HL-60 (cell line): Measurements from ENCODE around the gene C9orf72.

Experiments
- DNase-seq, 2 experiments: peaks; one replicate each; pipeline ENCODE4 v3.0.0-alpha.2; 2010 to 2020; ENCODE audit warnings: low read depth in 1 of 2, low spot score in 1 of 2
- H3K27ac ChIP-seq: fragments of 250-450 bp; sonication (Bioruptor Pico); replicated peaks from 2 replicates; pipeline ENCODE4 v1.5.1; 2020; ENCODE audit warnings: mild to moderate bottlenecking, moderate library complexity
- H3K27me3 ChIP-seq: fragments of 250-450 bp; sonication (Bioruptor Pico); 2 replicates; pipeline ENCODE4 v1.5.1; 2021; ENCODE audit warnings: mild to moderate bottlenecking, moderate library complexity; ENCODE audit not compliant: insufficient read depth, poor library complexity, severe bottlenecking
- H3K4me3 ChIP-seq: replicated peaks from 2 replicates; pipeline ENCODE4 v1.5.1; 2011; ENCODE audit warnings: mild to moderate bottlenecking, control low read depth, low read length; ENCODE audit not compliant: insufficient read depth
- GABPA ChIP-seq: IDR thresholded peaks from 2 replicates; pipeline ENCODE4 v1.6.1; 2012; ENCODE audit warnings: low read depth
- POLR2AphosphoS5 ChIP-seq: IDR thresholded peaks from 2 replicates; pipeline ENCODE4 v1.6.1; 2012; ENCODE audit warnings: low read depth
- SPI1 ChIP-seq: IDR thresholded peaks from 2 replicates; pipeline ENCODE4 v1.6.1; 2012; ENCODE audit warnings: low read depth, mild to moderate bottlenecking, borderline replicate concordance
- TF ChIP-seq, protein P1 (sequence below): IDR thresholded peaks from 2 replicates; pipeline ENCODE4 v1.6.1; 2012; ENCODE audit warnings: low read depth; ENCODE audit not compliant: insufficient replicate concordance
- TF ChIP-seq, protein P2 (sequence below): IDR thresholded peaks from one replicate; pipeline ENCODE4 v1.5.1; 2011; ENCODE audit warnings: low read length, control low read depth, inconsistent platforms; ENCODE audit not compliant: insufficient read depth

Gene C9orf72

DNA sequence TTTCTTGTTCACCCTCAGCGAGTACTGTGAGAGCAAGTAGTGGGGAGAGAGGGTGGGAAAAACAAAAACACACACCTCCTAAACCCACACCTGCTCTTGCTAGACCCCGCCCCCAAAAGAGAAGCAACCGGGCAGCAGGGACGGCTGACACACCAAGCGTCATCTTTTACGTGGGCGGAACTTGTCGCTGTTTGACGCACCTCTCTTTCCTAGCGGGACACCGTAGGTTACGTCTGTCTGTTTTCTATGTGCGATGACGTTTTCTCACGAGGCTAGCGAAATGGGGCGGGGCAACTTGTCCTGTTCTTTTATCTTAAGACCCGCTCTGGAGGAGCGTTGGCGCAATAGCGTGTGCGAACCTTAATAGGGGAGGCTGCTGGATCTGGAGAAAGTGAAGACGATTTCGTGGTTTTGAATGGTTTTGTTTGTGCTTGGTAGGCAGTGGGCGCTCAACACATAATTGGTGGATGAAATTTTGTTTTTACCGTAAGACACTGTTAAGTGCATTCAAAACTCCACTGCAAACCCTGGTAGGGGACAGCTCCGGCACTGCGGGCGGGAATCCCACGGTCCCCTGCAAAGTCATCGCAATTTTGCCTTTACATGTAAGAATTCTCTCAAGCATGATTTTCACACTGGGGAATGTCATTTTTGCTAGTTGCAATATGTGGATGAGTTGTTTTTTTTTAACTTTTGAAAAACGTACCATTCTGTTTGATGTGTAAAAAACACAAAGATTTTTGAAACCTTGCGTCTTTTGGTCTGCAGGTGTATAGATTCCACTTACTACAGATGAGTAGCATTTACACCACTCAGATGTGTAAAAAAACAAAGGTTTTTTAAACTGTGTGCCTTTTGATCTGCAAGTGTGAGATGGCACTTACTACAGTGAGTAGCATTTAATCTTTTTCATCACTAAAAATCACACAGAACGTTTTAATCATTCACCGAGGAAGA lies 631 bp upstream of the C9orf72 start:
- H3K27me3 ChIP-seq, result no peaks in the 10 kb centered on the region
- DNase-seq, result peak; percentile 92 to 93
- H3K27ac ChIP-seq, result peak overlapping the region; percentile 76
- TF ChIP-seq SPI1 (no peak), GABPA (peak; percentile 51), POLR2AphosphoS5 (peak; percentile 71)
- peak overlapping the region; percentile 66 for H3K4me3 ChIP-seq

DNA sequence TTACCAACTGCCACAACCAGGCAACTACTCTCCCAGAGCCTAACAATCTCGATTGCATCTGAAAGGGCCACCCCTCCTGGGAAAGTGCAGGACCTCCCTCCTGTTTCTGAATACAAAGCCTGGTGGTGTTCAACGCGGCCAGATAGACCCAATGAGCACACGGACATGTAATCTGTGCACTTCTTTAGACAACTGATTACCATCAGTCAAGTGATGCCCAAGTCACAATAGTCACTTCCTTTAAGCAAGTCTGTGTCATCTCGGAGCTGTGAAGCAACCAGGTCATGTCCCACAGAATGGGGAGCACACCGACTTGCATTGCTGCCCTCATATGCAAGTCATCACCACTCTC lies 739 bp downstream of the C9orf72 start:
- Histone ChIP-seq H3K27ac (peak overlapping the region; percentile 76), H3K27me3 (no peaks in the 10 kb centered on the region), H3K4me3 (peak overlapping the region; percentile 66)
- DNase-seq, result peak; percentile 50 to 71
- no peak for TF ChIP-seq GABPA
- TF ChIP-seq, protein P1, sequence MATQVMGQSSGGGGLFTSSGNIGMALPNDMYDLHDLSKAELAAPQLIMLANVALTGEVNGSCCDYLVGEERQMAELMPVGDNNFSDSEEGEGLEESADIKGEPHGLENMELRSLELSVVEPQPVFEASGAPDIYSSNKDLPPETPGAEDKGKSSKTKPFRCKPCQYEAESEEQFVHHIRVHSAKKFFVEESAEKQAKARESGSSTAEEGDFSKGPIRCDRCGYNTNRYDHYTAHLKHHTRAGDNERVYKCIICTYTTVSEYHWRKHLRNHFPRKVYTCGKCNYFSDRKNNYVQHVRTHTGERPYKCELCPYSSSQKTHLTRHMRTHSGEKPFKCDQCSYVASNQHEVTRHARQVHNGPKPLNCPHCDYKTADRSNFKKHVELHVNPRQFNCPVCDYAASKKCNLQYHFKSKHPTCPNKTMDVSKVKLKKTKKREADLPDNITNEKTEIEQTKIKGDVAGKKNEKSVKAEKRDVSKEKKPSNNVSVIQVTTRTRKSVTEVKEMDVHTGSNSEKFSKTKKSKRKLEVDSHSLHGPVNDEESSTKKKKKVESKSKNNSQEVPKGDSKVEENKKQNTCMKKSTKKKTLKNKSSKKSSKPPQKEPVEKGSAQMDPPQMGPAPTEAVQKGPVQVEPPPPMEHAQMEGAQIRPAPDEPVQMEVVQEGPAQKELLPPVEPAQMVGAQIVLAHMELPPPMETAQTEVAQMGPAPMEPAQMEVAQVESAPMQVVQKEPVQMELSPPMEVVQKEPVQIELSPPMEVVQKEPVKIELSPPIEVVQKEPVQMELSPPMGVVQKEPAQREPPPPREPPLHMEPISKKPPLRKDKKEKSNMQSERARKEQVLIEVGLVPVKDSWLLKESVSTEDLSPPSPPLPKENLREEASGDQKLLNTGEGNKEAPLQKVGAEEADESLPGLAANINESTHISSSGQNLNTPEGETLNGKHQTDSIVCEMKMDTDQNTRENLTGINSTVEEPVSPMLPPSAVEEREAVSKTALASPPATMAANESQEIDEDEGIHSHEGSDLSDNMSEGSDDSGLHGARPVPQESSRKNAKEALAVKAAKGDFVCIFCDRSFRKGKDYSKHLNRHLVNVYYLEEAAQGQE, result no peak
- TF ChIP-seq SPI1, result no peak; the same call in 1 of the 2 replicates
- TF ChIP-seq, protein P2, sequence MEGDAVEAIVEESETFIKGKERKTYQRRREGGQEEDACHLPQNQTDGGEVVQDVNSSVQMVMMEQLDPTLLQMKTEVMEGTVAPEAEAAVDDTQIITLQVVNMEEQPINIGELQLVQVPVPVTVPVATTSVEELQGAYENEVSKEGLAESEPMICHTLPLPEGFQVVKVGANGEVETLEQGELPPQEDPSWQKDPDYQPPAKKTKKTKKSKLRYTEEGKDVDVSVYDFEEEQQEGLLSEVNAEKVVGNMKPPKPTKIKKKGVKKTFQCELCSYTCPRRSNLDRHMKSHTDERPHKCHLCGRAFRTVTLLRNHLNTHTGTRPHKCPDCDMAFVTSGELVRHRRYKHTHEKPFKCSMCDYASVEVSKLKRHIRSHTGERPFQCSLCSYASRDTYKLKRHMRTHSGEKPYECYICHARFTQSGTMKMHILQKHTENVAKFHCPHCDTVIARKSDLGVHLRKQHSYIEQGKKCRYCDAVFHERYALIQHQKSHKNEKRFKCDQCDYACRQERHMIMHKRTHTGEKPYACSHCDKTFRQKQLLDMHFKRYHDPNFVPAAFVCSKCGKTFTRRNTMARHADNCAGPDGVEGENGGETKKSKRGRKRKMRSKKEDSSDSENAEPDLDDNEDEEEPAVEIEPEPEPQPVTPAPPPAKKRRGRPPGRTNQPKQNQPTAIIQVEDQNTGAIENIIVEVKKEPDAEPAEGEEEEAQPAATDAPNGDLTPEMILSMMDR, result no peak
- TF ChIP-seq POLR2AphosphoS5, result no peak

DNA sequence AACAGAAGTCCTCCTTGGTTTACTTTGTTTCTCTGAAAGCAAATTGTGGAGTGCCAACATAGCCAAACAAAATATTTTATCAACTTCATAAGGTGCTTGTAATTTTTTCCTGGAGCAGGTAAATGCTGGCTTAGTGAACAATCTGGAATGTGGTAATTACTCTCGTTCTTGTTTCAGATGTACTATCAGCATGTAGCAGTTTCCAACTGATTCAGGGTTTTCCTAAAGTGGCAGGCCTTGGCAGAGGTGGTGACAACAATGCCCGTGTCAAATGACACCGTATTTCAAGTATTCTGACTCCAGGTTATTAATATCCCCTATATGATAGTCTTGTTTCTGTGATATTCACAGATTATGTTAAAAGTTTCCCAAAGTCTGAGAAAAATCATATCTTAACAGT lies 1.2 kb downstream of the C9orf72 start:
- no peak overlapping the region for H3K4me3 ChIP-seq
- H3K27me3 ChIP-seq, result no peaks in the 10 kb centered on the region
- H3K27ac ChIP-seq, result no peak overlapping the region
- no peak for DNase-seq
- TF ChIP-seq, protein P2, result no peak
- no peak for TF ChIP-seq SPI1
- no peak for TF ChIP-seq GABPA
- TF ChIP-seq POLR2AphosphoS5, result no peak
- TF ChIP-seq, protein P1, result no peak

DNA sequence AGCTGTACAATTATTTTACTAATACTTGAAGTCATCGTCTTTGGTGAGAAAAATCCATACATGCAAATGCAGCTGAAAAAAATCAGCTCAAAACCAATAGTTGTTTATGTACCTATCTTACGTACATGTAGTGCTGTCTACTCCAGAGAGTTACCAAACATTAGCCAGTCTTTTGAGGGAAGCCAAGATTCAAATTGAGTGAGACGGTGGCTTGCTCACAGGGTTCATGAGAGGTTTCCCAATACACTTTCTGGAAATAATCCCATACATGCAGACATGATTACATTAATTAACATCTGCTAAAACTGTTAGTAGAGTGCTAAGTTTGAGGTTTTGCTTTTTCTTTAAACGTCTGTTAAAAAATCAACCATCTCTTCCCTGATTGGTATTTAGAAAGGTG lies 2.3 kb downstream of the C9orf72 start:
- DNase-seq, result no peak
- TF ChIP-seq GABPA (no peak), POLR2AphosphoS5 (no peak), SPI1 (no peak)
- TF ChIP-seq, protein P1, result no peak
- TF ChIP-seq, protein P2, result no peak
- Histone ChIP-seq H3K27ac (no peak overlapping the region), H3K27me3 (no peaks in the 10 kb centered on the region), H3K4me3 (no peak overlapping the region)
